ENCODE data around the gene UBE2Q2.
"Not testable (repeated sequence)": the region's sequence is repeated elsewhere in the genome, so short reads cannot be mapped to it uniquely, and the experiment has no call there.

The UBE2Q2 gene

DNA sequence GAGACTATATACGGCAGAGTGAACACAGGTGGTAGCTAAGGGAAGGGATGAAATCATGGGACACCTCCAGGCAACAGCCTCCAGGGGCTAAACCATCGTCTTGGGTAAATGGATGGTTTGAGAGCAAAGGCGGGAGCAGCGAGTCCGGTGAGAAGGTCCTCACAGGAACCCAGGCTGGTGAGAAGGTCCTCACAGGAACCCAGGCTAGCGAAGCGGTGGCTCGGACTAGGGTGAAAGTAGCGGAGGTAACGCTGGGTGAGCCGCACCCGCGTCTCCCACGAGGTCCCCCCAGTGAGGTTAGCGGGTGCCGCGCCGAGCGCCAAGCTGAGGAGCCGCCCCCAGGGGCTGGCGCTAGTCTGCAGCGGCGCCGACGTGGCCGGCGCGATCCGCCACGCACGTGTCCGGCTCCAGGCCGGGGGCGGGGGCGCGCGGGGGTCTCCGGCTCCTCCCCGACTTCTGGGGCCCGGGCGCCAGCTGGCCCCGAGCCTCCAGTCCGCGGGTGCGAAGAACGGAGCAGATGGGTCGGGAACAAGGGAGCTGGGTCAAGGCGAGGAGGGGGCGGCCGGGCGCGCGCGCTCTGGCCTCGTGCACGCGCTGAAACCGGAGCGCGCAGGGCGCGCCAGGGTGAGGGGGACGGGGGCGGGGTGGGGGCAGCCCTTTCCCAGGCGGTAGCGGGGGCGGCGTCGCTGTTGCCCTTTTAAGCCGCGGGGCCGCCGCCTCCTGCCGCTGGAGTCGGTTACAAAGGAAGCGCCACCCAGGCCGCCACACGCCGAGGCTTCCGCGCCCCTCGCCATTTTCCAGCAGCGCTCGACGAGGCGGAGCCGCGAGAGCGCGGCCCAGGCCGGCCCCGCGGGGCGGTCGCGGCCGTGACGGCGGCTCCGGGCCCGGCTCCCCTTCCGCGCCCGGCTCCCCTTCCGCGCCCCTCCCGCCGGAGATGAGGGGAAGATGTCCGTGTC lies at the start of gene UBE2Q2:
TSS of gene UBE2Q2 (plus strand) at position 726 of the 956 bp plus-strand sequence. CDS start at position 946, 220 bp downstream.
- peak; percentile 76 to 78 for DNase-seq

DNA sequence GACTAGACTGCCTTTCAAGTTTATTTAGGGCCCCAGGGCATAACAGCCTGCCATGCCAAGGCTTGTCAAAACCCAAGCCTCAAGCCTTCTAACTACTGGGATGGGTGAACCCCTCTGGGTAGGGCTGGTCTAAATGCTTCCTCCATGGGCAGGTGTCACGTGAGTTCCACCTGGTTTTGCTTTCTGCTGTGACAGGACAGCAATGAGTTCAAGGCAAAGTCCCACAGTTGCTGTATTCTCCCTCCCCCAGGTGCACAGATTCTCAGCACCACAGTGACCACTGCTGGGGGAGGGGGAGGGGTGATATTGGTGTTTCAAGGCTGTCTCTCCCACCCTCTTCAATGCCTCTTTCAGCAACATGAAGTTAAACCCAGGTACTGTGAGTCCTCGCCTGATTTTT lies 46.9 kb upstream of the UBE2Q2 start:
- DNase-seq: no peak

DNA sequence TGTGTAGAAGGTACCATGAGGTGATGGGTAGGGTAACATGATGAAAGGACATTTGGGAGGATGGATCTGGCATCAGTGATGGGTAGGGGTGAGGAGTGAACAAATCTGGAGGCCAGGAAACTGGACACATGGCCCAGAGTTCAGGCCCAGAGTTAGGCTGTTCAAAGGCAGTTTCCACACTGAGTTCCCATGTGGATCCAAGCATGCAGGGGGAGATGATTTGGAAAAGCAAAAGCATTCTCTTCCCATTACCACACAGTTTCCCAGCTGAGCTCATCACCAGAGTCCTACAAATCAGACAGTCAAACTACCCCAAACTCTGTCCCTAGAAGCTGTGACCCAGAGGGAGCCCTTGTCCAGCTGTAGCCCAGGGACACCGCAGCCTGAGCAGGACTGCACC lies 46.1 kb upstream of the UBE2Q2 start:
- DNase-seq: not testable (repeated sequence)

DNA sequence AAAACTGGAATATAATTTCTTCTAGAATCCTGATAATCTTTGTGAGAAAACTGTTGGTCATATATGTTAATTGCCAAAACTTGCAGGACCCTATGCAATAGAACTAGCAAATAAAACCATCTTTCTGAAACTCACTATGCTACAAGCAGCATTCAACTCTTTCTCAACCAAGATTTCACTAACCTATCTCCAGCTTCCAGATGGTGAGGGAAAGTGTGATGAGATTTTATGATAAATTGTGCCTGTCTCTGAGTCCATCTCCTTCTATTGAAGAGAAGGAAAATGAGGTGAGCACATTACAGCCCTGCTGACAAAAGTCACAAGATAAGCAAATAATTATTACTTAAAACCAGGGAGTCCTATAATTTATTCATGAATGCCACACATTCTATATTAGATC lies 44.1 kb upstream of the UBE2Q2 start:
- DNase-seq: no peak

DNA sequence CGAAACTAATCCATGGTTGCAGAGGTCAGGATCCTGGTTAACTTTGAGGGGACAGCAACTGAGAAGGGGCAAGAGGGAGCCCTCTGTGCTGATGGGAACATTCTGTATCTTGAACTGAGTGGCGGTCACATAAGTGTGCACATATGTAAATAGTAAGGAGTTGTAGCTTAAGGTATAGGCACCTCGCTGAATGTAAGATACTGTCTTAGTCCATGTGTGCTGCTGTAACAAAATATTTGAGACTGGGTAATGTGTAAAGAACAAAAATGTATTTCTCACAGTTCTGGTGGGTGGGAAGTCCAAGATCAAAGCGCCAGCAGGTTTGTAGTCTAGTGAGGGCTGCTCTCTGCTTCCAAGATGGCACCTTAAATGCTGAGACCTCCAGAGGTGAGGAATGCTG lies 42.8 kb upstream of the UBE2Q2 start:
- not testable (repeated sequence) for DNase-seq

DNA sequence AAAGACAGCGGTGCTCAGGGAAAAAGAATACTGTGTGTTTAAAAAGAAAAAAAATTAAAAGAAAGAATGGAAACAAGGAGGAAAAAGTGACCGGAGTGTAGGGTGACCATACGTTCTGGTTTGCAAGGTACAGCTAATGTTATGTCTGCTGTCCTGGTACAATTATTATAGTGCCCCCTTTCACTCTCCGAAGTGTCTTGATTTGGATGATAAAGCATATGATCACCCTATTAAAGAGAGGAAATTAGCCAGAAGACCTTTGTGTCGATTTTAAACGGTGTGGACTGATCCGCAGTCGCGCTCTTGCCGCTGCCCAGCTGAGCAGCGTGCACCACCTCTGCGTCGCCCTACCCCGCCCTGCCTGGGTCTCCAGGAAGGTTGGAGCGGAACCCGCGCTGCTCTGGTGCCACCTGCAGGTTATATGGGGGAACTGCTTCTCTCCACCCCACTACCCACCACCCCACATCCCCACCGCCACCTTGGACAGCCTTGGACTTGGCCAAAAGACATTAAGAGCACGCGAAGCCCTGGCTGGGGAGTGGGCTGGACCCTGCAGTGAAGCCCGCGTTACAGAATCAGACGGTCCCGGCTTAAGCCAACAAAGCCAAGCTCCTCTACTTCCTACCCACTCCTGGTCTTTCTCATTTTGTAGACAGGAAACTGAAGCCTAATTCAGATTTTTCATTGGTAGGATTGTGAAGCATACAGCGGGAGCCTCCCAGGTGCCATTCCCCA lies 41.2 kb upstream of the UBE2Q2 start:
- peak; percentile 78 to 80 for DNase-seq

DNA sequence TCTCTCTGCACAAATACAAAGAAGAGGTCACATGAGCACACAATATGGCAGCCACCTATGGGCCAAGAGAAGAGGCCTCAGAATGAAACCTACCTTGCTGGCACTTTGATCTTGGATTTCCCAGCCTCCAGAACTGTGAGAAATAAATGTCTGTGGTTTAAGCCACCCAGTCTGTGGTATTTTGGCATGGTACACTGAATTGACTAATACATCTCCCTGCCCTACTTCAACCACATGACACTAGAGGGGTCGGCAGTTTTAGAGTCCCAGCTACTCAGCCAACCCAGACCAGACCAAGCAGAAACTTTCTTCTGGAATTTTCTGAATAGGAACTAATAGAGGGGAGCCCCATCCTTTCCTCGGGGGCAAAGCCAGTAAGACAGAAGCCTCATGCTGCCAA lies 35.8 kb upstream of the UBE2Q2 start:
- not testable (repeated sequence) for DNase-seq

DNA sequence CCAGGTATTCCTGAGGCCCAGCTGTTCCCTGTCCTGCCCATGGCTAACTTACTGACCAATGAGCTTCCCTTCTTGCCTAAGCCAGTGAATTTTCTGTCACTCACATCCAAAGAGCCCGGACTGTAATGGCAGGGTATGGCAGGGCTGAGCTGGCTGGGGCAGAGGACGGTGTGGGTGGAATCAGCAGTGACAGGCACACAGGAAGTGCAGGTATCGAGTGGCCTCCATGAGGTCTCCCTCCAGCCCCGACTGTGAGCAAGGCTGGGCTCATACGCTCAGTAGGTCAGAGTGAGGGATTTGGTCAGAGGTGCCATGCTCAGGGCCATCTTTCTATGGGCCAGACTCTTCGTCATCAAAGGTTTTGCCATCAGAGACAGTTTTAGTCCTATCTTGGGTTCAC lies 35.2 kb upstream of the UBE2Q2 start:
- DNase-seq: not testable (repeated sequence)

DNA sequence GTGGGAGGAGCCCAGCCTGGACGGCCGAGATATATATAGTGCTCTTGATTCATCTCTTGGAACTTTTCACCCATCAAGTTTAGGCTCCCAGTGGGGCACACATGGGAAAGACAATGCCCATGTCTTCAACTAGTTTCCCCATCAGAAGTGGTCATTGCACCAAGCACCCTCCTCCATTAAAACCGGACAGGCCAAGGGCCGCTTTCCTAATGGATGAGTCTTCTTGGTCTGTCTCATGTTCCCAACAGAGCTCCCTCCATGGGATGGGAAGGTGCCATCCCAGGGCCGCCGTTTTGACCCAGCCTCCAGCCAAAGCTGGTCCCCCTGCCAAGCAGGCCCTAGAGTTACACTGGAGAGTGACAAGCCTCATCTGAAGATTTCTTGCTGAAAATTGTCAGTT lies 34.7 kb upstream of the UBE2Q2 start:
- no peak for DNase-seq

DNA sequence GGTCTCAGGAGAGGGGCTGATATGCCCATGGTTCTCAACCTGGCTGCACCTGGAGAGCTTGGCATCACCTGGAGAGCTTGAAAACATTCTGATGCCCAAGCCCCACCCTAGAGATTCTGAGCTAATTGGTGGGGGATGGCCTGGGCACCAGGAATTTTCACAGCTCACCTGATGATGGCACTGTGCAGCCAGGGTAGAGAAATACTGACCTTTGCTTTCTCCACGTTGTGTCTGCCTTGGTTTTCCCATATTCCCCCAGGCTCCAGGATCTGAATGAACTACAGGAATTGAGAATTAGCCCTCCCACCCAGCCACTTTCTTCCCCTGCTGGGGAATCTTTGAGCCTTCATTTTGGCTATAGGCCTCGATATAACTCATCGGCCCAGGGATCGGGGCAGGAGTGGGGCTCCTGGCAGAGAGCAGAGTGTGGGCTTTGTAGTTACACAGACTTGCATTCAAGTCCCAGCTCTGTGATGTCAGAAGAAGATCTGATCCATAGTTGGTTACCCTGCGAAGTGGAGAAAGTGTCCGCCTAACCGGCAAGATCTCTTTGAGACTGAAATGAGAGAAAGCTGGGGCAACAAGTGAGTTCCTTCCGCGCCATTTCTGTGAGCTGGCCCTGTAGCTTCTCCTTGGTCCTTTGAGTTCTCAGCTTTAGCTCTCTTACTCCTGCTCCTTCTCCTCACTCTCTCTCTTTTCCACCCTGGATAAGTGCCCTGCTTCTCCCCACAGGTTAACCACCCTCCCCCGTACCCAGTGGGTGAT lies 33.1 kb upstream of the UBE2Q2 start:
- DNase-seq: peak; percentile 9 to 20

DNA sequence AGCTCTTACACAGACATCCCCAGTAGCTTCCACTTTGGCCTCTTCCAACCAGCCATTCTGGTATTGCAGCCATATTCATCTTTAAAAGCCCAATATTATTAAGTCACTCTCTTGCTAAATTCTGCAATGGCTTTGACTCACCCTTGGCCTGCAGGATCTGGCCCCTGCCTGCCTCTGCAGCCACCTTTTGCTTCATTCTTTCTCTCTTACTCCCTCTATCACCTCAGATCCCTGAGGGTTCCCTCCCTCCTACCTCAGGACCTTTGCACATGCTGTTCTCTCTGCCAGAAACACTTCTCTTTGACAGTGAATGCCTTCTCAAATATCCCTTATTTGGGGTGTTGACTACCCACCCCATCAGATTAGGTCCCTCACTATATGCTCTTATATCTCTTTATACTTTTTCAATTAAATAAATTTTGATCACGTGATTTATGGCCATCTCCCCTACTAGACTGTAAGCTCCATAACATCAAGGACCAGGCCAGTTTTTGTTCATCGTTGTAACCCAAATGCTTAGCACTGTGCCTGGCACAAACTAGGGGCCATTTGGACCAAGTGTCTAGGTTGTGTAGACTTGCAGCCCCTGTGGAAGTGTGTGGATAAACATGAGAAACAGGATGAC lies 32.3 kb upstream of the UBE2Q2 start:
- no peak for DNase-seq

DNA sequence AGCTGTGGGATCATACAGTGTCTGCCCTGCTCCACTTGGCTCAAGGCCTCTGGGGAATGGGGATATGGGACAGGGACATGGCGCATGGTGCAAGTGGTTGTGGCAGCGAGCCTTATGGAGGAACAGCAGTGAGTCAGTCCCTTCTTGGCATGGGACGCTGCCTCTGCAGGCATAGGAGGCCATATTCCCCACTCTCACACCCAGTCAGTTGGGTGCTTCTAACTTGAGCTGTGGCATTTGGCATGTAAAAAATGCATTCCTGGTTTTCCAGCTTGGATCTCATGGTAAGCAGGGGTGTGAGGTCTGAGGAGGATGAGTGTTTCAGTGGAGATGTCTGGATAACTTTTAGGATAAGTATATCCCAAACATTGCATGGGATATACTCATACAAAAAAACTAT lies 31.6 kb upstream of the UBE2Q2 start:
- DNase-seq: no peak

DNA sequence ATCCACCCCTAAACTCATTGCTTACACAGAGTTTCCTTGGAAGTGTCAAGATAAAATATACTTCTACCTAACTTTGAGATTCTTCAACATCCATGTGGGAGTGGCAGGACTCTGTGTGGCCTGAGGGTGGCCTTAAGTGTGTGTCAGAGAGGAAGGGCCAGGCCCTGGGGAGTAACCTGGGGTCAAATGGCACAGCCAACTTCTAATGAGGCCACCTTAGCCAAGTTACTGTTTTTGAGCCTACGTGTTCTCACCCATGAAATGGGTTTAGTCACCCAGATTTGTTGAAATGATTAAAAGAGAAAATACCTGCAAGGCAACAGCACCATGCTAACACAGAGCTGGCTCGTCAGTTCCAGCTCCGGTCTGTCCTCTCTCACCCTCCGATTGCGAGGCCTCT lies 28.5 kb upstream of the UBE2Q2 start:
- DNase-seq: no peak

DNA sequence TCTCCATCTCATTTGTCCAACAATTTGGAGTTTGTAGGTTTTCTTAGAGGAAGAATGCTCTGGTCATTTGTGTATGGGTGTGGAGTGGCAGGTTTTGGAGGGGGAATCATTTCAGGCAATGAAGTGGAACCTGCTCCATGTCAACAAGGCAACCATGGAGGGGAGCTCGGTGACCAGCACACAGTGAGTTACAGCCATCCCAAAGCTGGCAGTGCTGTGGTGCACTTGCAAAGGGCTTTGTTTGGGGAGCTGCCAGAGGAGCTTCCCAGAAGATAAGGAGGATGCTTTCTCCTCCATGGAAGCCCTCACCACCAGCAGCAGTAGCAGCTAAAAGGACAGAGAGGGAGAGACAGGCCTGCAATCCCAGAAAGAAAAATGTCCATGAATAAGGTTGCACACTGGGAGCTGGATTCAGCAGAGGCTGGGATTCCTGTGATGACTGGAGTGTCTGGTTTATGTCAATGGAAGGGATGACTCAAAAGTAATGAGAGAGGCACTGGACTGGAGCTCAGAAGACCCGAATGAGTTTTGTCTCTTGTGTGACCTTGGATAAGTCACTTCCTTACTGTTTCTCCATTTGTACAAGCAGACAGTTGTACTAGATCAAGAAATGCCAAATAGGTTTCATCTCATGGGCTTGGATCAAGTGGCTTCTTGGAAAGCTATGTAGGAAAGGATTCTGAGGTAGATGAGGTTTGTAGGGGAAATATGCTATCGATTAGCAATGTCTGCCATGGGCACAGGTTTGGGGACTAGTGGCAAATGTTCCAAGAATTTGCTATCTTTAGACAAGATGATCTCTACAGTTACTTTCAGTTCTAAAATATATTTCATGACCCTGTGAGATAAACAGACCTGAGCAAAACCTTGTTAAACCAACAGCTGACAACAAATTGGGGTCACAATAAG lies 27.2 kb upstream of the UBE2Q2 start:
- no peak for DNase-seq

DNA sequence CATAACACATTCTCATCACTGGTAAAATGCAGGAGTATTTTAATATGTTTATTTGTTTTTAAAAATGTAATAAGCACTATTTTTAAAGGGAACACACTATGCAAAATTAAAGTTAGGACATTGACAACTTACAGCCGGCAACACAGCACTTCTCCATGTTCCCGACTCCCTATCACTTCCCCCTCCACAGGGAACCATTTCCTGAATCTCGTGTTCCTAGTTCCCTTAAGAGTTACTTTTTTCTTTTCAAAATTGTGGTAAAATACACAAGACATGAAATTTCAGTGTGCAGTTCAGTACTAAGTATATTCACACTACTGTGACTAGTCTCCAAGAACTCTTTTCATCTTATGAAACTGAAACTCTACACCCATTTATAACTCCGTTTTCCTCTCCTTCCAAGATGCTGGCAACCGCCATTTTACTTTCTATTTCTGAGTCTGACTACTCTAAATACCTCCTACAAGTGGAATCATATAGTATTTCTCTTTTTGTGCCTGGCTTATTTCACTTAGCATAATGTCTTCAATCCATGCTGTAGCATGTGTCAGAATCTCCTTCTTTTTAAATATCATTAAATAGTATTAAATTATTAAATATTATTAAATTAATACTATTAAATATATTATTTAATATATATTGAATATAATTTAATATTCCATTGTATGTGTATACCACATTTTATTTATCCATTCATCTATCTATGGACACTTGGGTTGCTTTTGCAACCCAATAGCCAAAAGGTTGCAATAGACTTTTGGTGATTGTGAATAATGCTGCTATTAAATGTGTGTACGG lies 25.9 kb upstream of the UBE2Q2 start:
- no peak for DNase-seq

DNA sequence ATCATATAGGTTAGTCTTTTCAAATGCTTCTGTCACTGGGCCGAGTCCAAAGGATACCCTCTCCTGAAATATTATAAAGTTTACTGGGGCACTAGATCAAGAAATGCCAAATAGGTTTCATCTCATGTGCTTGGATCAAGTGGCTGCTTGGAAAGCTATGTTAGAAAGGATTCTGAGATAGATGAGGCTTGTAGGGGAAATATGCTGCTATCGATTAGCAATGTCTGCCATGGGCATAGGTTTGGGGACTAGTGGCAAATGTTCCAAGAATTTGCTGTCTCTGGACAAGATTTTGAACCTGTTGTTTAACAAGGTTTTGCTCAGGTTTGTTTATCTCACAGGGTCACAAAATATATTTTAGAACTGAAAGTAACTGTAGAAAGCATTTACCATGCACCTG lies 23.0 kb upstream of the UBE2Q2 start:
- DNase-seq: no peak

DNA sequence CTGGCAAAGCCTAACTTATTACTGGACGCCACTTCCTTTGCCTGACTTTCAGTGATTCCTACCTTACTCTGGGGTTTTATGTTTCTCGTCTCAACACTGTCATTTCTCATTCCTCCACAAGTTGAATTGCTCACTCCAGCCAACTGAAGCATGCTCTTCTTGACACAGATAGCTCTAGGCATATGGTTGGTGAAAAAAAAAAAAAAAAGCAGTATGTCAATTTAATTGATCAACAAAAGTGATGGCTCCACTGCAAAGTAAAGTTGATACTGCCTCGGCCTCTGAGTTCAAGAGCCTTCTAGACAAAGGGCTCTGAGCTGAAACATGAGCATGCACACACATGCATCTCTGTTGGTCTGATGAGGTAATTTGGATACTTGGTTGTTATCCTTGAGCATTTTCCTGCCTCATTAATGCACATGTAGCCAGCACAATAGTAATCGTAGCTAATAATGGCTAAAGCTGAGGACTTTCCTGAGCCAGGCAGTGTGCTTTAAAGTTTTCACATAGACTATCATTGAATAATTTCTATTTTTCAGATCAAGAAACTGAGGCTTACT lies 21.4 kb upstream of the UBE2Q2 start:
- no peak for DNase-seq

DNA sequence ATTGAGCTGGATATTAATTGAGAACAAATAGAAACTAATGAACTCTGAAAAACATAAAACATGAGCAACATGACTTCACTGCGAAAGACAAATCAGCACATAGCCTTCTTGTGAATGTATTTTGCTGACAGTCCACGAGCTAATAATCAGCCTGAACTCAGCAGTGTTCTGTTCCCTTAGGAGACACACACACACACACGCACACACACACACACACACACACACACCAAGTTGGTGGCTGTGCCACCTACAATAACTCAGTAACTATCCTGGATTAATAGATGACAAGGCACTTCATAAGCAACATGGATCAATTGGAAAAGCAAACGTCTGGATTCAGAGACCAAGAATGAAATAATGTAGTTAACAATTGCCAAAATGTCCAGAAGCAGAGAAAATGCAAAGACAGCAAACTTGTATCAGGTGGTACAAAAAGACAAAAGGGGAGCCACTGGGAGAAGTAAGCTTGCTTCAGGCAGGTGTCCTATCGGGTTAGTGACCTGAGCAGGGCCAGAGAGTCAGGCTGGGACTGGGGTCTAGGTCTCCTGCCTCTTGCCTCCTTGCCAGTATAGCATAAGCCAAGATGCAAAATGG lies 20.5 kb upstream of the UBE2Q2 start:
- no peak for DNase-seq

DNA sequence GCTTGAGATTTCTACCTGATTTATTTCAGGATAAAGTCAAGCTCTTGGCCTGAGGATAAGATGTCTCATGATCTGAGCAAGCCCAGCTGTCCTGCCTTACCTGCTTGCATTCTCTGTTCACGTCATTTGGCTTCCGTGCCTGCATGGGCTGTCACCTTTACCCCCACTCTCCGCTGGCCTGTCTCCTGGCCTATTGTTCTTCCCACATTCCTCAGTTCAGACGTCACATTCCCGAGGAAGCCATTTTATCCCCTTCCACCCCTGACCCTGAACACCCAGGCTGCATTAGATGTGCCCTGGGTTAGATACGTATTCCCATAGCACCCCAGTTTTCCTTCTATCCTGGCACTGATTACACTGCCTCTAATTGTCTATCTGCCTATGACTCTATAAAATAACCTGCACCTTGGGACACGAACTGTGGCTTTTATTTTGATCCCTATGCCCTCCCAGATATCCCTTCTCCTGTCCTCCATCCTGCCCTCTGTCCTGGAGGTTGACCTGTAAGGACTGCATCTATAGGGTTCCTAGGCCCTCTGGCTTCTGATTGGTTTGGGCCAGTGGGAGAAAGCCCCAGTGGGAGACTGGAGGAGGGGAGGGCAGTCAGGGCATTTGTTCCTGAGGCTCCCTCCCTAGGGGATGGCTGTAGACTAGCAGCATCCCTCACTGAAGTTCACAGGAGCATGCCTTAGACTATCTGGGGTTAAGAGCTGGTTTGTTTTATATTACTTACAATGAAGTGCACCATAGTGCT lies 19.2 kb upstream of the UBE2Q2 start:
- DNase-seq: no peak

Measured in CD4-positive, alpha-beta T cell treated with Interleukin-1 beta for 1 hour (primary cell).